ENCODE data around the gene TGFBR3.

DNA sequence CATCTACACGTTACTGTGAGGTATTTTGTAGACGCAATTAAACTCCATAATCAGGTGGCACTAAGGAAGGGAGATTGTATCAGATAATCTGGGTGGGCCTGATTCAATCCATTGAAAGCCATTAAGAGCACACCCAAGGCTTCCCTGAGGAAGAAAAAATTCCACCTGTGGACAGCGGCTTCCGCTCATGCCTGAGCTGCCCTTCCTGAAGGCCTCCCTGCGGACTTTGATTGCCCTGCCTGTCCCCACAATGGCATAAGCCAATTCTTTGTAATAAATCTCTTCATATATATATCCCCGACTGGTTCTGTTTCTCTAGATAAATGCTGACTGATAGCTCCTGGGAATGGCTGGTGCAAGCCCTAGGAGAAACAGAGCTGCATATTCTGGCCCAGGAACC, 138.3 kb downstream of the TGFBR3 start:
- TF ChIP-seq, protein P1, sequence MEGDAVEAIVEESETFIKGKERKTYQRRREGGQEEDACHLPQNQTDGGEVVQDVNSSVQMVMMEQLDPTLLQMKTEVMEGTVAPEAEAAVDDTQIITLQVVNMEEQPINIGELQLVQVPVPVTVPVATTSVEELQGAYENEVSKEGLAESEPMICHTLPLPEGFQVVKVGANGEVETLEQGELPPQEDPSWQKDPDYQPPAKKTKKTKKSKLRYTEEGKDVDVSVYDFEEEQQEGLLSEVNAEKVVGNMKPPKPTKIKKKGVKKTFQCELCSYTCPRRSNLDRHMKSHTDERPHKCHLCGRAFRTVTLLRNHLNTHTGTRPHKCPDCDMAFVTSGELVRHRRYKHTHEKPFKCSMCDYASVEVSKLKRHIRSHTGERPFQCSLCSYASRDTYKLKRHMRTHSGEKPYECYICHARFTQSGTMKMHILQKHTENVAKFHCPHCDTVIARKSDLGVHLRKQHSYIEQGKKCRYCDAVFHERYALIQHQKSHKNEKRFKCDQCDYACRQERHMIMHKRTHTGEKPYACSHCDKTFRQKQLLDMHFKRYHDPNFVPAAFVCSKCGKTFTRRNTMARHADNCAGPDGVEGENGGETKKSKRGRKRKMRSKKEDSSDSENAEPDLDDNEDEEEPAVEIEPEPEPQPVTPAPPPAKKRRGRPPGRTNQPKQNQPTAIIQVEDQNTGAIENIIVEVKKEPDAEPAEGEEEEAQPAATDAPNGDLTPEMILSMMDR (IDR thresholded peaks at IDR 0.05 in 8 of 11, conservative IDR thresholded peaks at IDR 0.05 in 3 of 11): no peak
- TF ChIP-seq POLR2A (IDR thresholded peaks at IDR 0.05) (no peak), POLR2AphosphoS5 (IDR thresholded peaks at IDR 0.05) (no peak)
